ENCODE results near the gene GCLC.

Gene GCLC

GRCh38 chr6:53464483-53464882 is 80.4 kb downstream of the GCLC start:
- Histone ChIP-seq H3K4me1 (ENCODE audit: control insufficient read depth, low read depth, low read length) (no peaks in the 10 kb centered on the region), H3K36me3 (ENCODE audit: control insufficient read depth, low read depth, low read length) (no peaks in the 10 kb centered on the region), H3K27ac (ENCODE audit: low read length) (no peak overlapping the region), H3K4me3 (ENCODE audit: low read length) (no peak overlapping the region), H3K27me3 (ENCODE audit: control insufficient read depth, insufficient read depth, low read length) (no peaks in the 10 kb centered on the region), H3K9me3 (ENCODE audit: control insufficient read depth, low read depth, low read length) (no peaks in the 10 kb centered on the region), H3K9ac (ENCODE audit: low read length) (no peak overlapping the region)

GRCh38 chr6:53461696-53462095 is 83.2 kb downstream of the GCLC start:
- Histone ChIP-seq H3K9ac (ENCODE audit: low read length) (no peak overlapping the region), H3K36me3 (ENCODE audit: control insufficient read depth, low read depth, low read length) (no peaks in the 10 kb centered on the region), H3K9me3 (ENCODE audit: control insufficient read depth, low read depth, low read length) (no peaks in the 10 kb centered on the region), H3K4me3 (ENCODE audit: low read length) (no peak overlapping the region), H3K4me1 (ENCODE audit: control insufficient read depth, low read depth, low read length) (no peaks in the 10 kb centered on the region), H3K27me3 (ENCODE audit: control insufficient read depth, insufficient read depth, low read length) (no peaks in the 10 kb centered on the region), H3K27ac (ENCODE audit: low read length) (no peak overlapping the region)

DNA sequence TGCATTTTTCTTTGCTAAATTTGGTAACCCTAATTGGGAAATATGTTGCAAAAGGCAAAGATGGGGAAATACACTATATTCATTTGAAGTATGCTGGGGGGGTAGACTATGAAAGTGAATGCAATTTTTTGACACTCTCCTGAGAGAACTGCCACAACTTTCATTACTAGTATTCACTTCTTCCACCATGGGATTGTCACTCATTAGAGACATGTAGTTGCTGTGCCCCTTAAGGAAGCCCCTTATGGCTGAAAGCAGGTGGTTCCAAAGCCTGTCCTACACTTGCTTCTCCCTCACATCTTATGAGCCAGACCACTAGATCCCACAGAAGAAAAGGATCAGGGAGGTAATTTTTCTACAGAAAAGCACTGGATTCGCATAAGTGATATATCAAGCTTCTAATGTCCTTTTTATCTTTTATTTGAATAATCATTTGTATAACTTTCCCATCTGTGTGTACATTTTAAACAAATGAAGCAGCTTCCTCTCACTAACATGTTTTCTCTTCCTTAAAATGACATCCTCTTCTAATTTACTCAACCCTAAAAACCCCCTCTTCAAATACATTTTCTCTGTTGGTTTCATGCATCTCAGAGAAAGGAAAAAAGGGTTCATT is 83.8 kb downstream of the GCLC start:
- Histone ChIP-seq H3K27ac (ENCODE audit: low read length) (no peak overlapping the region), H3K9me3 (ENCODE audit: control insufficient read depth, low read depth, low read length) (no peaks in the 10 kb centered on the region), H3K36me3 (ENCODE audit: control insufficient read depth, low read depth, low read length) (no peaks in the 10 kb centered on the region), H3K4me3 (ENCODE audit: low read length) (no peak overlapping the region), H3K9ac (ENCODE audit: low read length) (no peak overlapping the region), H3K4me1 (ENCODE audit: control insufficient read depth, low read depth, low read length) (no peaks in the 10 kb centered on the region), H3K27me3 (ENCODE audit: control insufficient read depth, insufficient read depth, low read length) (no peaks in the 10 kb centered on the region)

- Histone ChIP-seq H3K27ac (ENCODE audit: low read length) (no peak overlapping the region), H3K9ac (ENCODE audit: low read length) (no peak overlapping the region), H3K4me1 (ENCODE audit: control insufficient read depth, low read depth, low read length) (no peaks in the 10 kb centered on the region), H3K36me3 (ENCODE audit: control insufficient read depth, low read depth, low read length) (no peaks in the 10 kb centered on the region), H3K9me3 (ENCODE audit: control insufficient read depth, low read depth, low read length) (no peaks in the 10 kb centered on the region), H3K27me3 (ENCODE audit: control insufficient read depth, insufficient read depth, low read length) (no peaks in the 10 kb centered on the region), H3K4me3 (ENCODE audit: low read length) (no peak overlapping the region)
Measured at GRCh38 chr6:53458105-53458866, 86.6 kb downstream of the GCLC start.

DNA sequence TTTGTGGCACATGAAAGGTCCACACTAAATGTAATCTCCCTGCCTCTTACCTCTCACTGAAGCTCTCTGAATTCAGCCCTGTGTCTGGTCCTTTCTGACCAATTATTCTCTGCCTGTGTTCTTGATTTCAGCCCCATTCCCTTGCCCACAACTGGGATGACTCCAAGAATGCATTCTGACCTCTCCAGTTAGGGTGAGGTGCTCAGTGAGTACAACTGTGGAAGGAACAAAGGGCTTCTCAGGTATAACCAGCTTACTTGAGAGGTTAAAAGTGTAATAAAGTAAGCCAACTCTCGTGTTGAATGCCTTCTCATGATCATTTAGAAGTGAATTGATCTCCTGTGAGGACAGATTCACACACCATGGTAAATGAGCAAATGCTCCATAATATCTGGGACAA is 88.1 kb downstream of the GCLC start:
- no peak overlapping the region for H3K9ac ChIP-seq (ENCODE audit: low read length)
- H3K27me3 ChIP-seq (ENCODE audit: control insufficient read depth, insufficient read depth, low read length): no peaks in the 10 kb centered on the region
- no peaks in the 10 kb centered on the region for H3K4me1 ChIP-seq (ENCODE audit: control insufficient read depth, low read depth, low read length)
- H3K9me3 ChIP-seq (ENCODE audit: control insufficient read depth, low read depth, low read length): no peaks in the 10 kb centered on the region
- no peak overlapping the region for H3K4me3 ChIP-seq (ENCODE audit: low read length)
- H3K36me3 ChIP-seq (ENCODE audit: control insufficient read depth, low read depth, low read length): no peaks in the 10 kb centered on the region
- H3K27ac ChIP-seq (ENCODE audit: low read length): no peak overlapping the region

DNA sequence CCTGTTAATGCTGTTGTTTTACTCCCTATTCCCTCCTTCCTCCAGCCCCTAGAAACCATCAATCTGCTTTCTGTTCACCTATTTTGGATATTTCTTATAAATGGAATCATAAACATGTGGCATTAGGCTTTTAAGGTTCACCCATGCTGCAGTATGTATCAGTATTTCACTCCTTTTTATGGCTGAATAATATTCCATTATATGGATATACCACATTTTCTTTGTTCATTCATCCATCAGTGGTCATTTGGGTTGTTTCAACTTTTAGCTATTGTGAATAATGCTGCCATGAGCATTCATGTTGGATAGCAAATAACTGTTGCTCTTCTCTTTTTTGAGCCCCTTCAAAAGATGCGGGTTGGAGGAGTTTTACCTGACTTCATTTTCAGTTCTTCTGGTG is 89.2 kb downstream of the GCLC start:
- H3K4me3 ChIP-seq (ENCODE audit: low read length): no peak overlapping the region
- no peak overlapping the region for H3K27ac ChIP-seq (ENCODE audit: low read length)
- no peak overlapping the region for H3K9ac ChIP-seq (ENCODE audit: low read length)
- H3K9me3 ChIP-seq (ENCODE audit: control insufficient read depth, low read depth, low read length): no peaks in the 10 kb centered on the region
- no peaks in the 10 kb centered on the region for H3K4me1 ChIP-seq (ENCODE audit: control insufficient read depth, low read depth, low read length)
- no peaks in the 10 kb centered on the region for H3K27me3 ChIP-seq (ENCODE audit: control insufficient read depth, insufficient read depth, low read length)
- H3K36me3 ChIP-seq (ENCODE audit: control insufficient read depth, low read depth, low read length): no peaks in the 10 kb centered on the region

DNA sequence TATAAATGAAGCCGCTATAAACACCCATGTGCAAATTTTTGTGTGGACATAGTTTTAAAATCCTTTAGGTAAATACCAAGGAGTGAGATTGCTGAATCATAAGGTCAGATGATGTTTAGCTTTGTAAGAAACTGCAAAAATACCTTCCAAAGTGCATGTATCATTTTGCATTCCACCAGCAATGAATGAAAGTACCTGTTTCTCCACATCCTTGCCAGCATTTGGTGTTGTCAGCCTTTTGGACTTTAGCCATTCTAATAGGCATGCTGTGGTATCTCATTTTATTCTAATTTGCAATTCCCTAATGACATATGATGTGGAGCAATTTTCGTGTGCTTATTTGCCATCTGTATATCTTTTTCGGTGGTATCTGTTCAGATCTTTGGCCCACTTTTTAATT is 93.7 kb downstream of the GCLC start:
- Histone ChIP-seq H3K27ac (ENCODE audit: low read length) (no peak overlapping the region), H3K36me3 (ENCODE audit: control insufficient read depth, low read depth, low read length) (no peaks in the 10 kb centered on the region), H3K9ac (ENCODE audit: low read length) (no peak overlapping the region), H3K27me3 (ENCODE audit: control insufficient read depth, insufficient read depth, low read length) (no peaks in the 10 kb centered on the region), H3K9me3 (ENCODE audit: control insufficient read depth, low read depth, low read length) (no peaks in the 10 kb centered on the region), H3K4me3 (ENCODE audit: low read length) (no peak overlapping the region), H3K4me1 (ENCODE audit: control insufficient read depth, low read depth, low read length) (no peaks in the 10 kb centered on the region)

DNA sequence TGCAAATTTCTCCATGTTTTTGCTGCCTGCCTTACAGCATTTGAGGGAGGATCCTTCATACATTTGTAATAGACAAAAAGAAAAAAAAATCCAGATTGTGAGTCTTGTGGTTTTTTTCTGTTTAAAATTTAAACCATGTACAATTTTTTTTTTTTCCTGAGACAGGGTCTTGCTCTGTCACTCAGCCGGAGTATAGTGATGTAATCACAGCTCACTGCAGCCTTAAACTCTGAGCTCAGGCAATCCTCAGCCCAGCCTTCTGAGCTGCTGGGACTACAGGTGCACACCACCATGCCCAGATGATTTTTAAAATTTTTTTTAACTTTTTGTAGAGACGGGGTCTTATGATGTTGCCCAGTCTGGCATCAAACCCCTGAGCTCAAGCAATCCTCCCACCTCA is 97.0 kb downstream of the GCLC start:
- no peak overlapping the region for H3K27ac ChIP-seq (ENCODE audit: low read length)
- no peaks in the 10 kb centered on the region for H3K27me3 ChIP-seq (ENCODE audit: control insufficient read depth, insufficient read depth, low read length)
- no peak overlapping the region for H3K4me3 ChIP-seq (ENCODE audit: low read length)
- no peaks in the 10 kb centered on the region for H3K9me3 ChIP-seq (ENCODE audit: control insufficient read depth, low read depth, low read length)
- no peaks in the 10 kb centered on the region for H3K36me3 ChIP-seq (ENCODE audit: control insufficient read depth, low read depth, low read length)
- H3K4me1 ChIP-seq (ENCODE audit: control insufficient read depth, low read depth, low read length): no peaks in the 10 kb centered on the region
- no peak overlapping the region for H3K9ac ChIP-seq (ENCODE audit: low read length)

Measured in iPS-18a (cell line).